ENCODE measurements around the gene PEPD. TPM values are rescaled to one million over a fixed set of nuclear protein-coding genes. Genes with fewer than 3 reads are reported as not detected.

The PEPD gene
- total RNA-seq, 1 donor from 2014 or later, result 49.7 TPM

DNA sequence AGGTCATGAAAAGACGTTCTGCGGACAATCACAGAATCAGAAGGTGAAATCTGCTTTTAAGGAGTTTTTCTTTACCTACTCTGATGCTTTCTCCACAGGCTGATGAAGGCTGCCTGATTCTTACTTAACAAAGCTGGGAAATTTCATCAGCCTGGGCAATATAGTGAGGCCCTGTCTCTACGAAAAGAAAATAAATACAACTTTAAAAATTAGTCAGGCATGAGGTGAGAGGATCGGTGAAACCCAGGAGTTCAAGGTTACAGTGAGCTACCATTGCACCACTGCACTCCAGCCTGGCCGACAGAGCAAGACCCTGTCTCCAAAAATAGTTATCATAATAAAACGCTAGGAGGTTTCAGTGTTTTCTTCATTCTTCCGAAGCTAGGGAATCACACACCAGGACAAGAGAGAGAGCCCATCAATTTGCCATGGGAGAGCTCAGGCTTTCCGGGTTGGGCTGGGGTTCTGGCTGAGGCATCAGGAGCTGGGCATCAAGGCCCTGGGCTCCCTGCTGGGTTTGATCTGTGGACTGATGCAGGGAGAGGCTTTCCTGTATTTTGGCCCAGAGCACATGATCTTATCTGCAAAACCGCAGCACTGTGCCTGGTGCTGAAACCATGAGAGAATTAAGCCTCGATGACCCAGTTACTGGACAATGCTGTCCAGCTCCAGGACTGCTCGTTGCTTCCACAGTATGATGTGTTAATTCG is 173.1 kb downstream of the PEPD start:
- TF ChIP-seq, protein P1, sequence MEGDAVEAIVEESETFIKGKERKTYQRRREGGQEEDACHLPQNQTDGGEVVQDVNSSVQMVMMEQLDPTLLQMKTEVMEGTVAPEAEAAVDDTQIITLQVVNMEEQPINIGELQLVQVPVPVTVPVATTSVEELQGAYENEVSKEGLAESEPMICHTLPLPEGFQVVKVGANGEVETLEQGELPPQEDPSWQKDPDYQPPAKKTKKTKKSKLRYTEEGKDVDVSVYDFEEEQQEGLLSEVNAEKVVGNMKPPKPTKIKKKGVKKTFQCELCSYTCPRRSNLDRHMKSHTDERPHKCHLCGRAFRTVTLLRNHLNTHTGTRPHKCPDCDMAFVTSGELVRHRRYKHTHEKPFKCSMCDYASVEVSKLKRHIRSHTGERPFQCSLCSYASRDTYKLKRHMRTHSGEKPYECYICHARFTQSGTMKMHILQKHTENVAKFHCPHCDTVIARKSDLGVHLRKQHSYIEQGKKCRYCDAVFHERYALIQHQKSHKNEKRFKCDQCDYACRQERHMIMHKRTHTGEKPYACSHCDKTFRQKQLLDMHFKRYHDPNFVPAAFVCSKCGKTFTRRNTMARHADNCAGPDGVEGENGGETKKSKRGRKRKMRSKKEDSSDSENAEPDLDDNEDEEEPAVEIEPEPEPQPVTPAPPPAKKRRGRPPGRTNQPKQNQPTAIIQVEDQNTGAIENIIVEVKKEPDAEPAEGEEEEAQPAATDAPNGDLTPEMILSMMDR (IDR thresholded peaks at IDR 0.05; ENCODE audit: unreplicated experiment), result no peak
- Mint-ChIP-seq H3K36me3 (no peaks in the 10 kb centered on the region), H3K27ac (no peak overlapping the region), H3K27me3 (ENCODE audit: low read depth) (peaks cover 50% of the 10 kb centered on the region), H3K4me1 (peaks cover 4% of the 10 kb centered on the region), H3K9me3 (no peaks in the 10 kb centered on the region), H3K4me3 (no peak overlapping the region)
- DNase-seq (ENCODE audit: low spot score in 2 of 2, unreplicated experiment in 2 of 2), result no peak

DNA sequence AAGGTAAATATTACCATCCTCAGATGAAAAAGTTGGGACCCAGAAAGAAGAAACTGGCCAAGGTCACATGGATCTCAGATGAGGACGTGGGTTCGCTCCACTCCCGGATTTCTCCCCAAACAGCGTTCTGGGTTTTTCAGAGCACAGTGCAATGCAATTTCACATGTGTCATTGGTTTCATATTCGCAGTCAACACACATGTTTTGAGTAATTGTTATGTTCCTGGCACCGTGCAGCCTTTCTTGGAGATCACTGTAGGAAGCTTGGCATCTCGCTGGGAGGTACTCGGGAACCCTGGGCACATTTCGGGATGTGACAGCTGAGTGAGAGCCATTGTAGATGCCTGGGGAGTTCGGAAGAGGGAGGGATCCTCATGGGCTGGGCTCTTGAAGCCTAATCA is 174.3 kb downstream of the PEPD start:
- no peak overlapping the region for H3K4me3 Mint-ChIP-seq
- peaks cover 4% of the 10 kb centered on the region for H3K4me1 Mint-ChIP-seq
- TF ChIP-seq, protein P1 (IDR thresholded peaks at IDR 0.05; ENCODE audit: unreplicated experiment), result no peak
- H3K27me3 Mint-ChIP-seq (ENCODE audit: low read depth), result peaks cover 61% of the 10 kb centered on the region
- no peaks in the 10 kb centered on the region for H3K9me3 Mint-ChIP-seq
- H3K36me3 Mint-ChIP-seq, result no peaks in the 10 kb centered on the region
- H3K27ac Mint-ChIP-seq, result no peak overlapping the region
- DNase-seq (ENCODE audit: low spot score in 2 of 2, unreplicated experiment in 2 of 2), result no peak

DNA sequence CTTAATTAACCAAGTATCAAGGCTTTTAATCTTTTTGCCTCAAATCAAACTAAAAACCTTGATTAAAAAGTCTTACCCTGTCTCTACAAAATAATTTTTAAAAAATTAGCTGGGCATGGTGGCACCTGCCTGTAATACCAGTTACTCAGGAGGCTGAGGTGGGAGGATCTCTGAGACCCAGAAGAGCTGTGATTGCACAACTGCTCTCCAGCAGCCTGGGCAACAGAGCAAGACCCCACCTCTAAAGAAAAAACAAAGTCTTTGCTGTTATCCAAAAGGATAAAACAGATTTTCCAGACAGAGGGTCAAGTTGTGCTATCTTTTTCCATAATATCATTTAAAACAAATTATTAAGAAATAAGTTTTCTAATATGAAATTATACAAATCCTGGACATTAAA is 174.9 kb downstream of the PEPD start:
- Mint-ChIP-seq H3K9me3 (no peaks in the 10 kb centered on the region), H3K27ac (no peak overlapping the region), H3K27me3 (ENCODE audit: low read depth) (peaks cover 68% of the 10 kb centered on the region), H3K36me3 (no peaks in the 10 kb centered on the region), H3K4me3 (no peak overlapping the region), H3K4me1 (peaks cover 4% of the 10 kb centered on the region)
- DNase-seq (ENCODE audit: low spot score in 2 of 2, unreplicated experiment in 2 of 2), result no peak
- TF ChIP-seq, protein P1 (IDR thresholded peaks at IDR 0.05; ENCODE audit: unreplicated experiment), result no peak

DNA sequence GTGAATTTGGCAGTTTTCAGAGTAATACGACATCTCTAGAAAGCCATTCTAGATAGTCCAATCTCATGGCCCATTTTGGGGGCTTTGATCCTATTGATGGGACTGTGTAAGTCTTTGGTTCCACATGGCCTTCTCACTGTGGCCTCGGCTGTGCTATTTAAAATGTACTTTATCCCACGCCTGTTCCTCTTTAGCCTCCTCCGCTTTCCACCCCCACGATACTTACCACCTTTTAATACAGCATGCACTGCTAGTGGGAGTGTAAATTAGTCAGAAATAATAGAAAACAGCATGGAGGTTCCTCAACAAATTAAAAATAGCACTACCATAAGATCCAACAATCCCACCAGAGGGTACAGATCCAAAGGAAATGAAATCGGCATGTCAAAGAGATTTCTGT is 176.4 kb downstream of the PEPD start:
- peaks cover 78% of the 10 kb centered on the region for H3K27me3 Mint-ChIP-seq (ENCODE audit: low read depth)
- peaks cover 4% of the 10 kb centered on the region for H3K4me1 Mint-ChIP-seq
- H3K4me3 Mint-ChIP-seq, result no peak overlapping the region
- no peaks in the 10 kb centered on the region for H3K36me3 Mint-ChIP-seq
- no peaks in the 10 kb centered on the region for H3K9me3 Mint-ChIP-seq
- TF ChIP-seq, protein P1 (IDR thresholded peaks at IDR 0.05; ENCODE audit: unreplicated experiment), result no peak
- H3K27ac Mint-ChIP-seq, result no peak overlapping the region
- DNase-seq (ENCODE audit: low spot score in 2 of 2, unreplicated experiment in 2 of 2), result no peak

DNA sequence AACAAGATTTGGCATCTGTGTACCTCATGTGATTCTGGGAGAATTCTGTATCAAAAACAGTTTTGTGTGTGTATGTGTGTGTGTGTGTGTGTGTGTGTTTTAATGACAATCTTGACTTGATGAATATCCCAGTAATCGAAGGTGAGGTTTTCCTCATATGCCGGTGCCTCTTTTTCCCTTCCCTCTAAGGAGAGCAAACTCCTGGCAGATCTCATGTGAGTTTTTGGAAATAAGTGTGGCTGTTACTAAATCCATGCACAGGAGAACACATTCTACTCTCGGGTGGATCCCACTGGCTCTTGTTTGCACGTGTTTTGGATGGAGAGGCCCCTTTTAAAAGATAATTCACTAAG is 177.0 kb downstream of the PEPD start:
- H3K4me3 Mint-ChIP-seq, result no peak overlapping the region
- H3K4me1 Mint-ChIP-seq, result peaks cover 4% of the 10 kb centered on the region
- TF ChIP-seq, protein P1 (IDR thresholded peaks at IDR 0.05; ENCODE audit: unreplicated experiment), result no peak
- no peak overlapping the region for H3K27ac Mint-ChIP-seq
- H3K36me3 Mint-ChIP-seq, result no peaks in the 10 kb centered on the region
- DNase-seq (ENCODE audit: low spot score in 2 of 2, unreplicated experiment in 2 of 2), result no peak
- H3K9me3 Mint-ChIP-seq, result no peaks in the 10 kb centered on the region
- peaks cover 76% of the 10 kb centered on the region for H3K27me3 Mint-ChIP-seq (ENCODE audit: low read depth)
